OCI-LY7 (cell line): ENCODE measurements around the gene COL9A3.

Source experiments
- CTCF ChIP-seq: fragments of 200-600 bp; sonication (generic); conservative IDR thresholded peaks from 2 replicates; pipeline ENCODE4 v1.5.1; 2014; ENCODE audit warnings: mild to moderate bottlenecking, antibody characterized with exemption, low read length, moderate library complexity, mixed read lengths
- EZH2phosphoT487 ChIP-seq: fragments of 200-600 bp; sonication (generic); IDR thresholded peaks from 2 replicates; pipeline ENCODE4 v1.6.1; 2018; ENCODE audit warnings: low read depth, borderline replicate concordance, mild to moderate bottlenecking, mixed run types, antibody characterized with exemption, low read length, moderate library complexity, mixed read lengths

GRCh38 chr20:62859721-62860120 lies 42.9 kb downstream of the COL9A3 start:
- TF ChIP-seq EZH2phosphoT487 (no peak), CTCF (no peak)
